Gastroesophageal sphincter (tissue), 4 donors: ENCODE data around the gene UBE2L6. TPM values are rescaled to one million over a fixed set of nuclear protein-coding genes. Genes with fewer than 3 reads are reported as not detected.

Experiments
- ATAC-seq: fragments of 150-250 bp; one replicate; pipeline ENCODE4 v1.9.1; 2016; ENCODE audit warnings: mild to moderate bottlenecking, moderate library complexity
- H3K27ac ChIP-seq, 4 donors: fragments of 200-600 bp; sonication (generic) in 3 of 4; 1 replicate in 3 of 4; 2 replicates in 1 of 4; pipeline ENCODE4 v1.5.1; 2016 to 2019
- H3K27me3 ChIP-seq: fragments of 200-600 bp; sonication (generic); one replicate; pipeline ENCODE4 v1.5.1; 2019
- H3K36me3 ChIP-seq, 2 donors: fragments of 200-600 bp; sonication (generic); one replicate each; pipeline ENCODE4 v1.5.1; 2019; ENCODE audit warnings: control low read depth in 1 of 2
- H3K4me1 ChIP-seq, 3 donors: fragments of 200-600 bp; sonication (generic); 1 replicate in 2 of 3; 2 replicates in 1 of 3; pipeline ENCODE4 v1.5.1; 2016 to 2019; ENCODE audit warnings: control low read depth in 2 of 3
- H3K4me3 ChIP-seq, 2 donors: fragments of 200-600 bp; sonication (generic); one replicate each; pipeline ENCODE4 v1.5.1; 2019; ENCODE audit warnings: mild to moderate bottlenecking in 1 of 2, moderate library complexity in 1 of 2
- H3K9me3 ChIP-seq, 3 donors: fragments of 200-600 bp; sonication (generic); one replicate each; pipeline ENCODE4 v1.5.1; 2017 to 2019; ENCODE audit warnings: control low read depth in 2 of 3
- EP300 ChIP-seq: sonication (generic); formaldehyde crosslinking; IDR thresholded peaks from one replicate; pipeline ENCODE4 v1.6.1; 2017; ENCODE audit warnings: antibody characterized with exemption, mild to moderate bottlenecking
- POLR2A ChIP-seq, 2 donors: fragments of 450-650 bp; IDR thresholded peaks; one replicate each; pipeline ENCODE4 v1.6.1; 2017; ENCODE audit warnings: antibody characterized with exemption in 2 of 2, mild to moderate bottlenecking in 2 of 2, moderate library complexity in 1 of 2
- POLR2AphosphoS5 ChIP-seq: sonication (generic); formaldehyde crosslinking; IDR thresholded peaks from one replicate; pipeline ENCODE4 v1.6.1; 2017; ENCODE audit warnings: antibody characterized with exemption
- WGBS, 2 donors: methylation state at CpG; one replicate each; pipeline ENCODE4 v1.1.5; 2018; ENCODE audit warnings: low coverage in 1 of 2; 5-methylcytosine and 5-hydroxymethylcytosine counted together
- total RNA-seq, 4 donors: library from RNA; depleted of rRNA; stranded (reverse); fragments of >200 nt; gene quantifications; one replicate each; pipeline ENCODE4 v1.1.0, GENCODE V29; 2016
- TF ChIP-seq, protein P1 (sequence below), 4 experiments: fragments of 200-600 bp in 2 of 4; fragments of 450-650 bp in 2 of 4; sonication (generic) in 1 of 4; IDR thresholded peaks; one replicate each; pipeline ENCODE4 v1.5.1; 2017 to 2019; ENCODE audit warnings: antibody characterized with exemption in 4 of 4, mild to moderate bottlenecking in 2 of 4, moderate library complexity in 2 of 4

UBE2L6 gene
- 10 to 100 TPM; 15.3 to 34.6 (median 28.3) TPM for total RNA-seq

DNA sequence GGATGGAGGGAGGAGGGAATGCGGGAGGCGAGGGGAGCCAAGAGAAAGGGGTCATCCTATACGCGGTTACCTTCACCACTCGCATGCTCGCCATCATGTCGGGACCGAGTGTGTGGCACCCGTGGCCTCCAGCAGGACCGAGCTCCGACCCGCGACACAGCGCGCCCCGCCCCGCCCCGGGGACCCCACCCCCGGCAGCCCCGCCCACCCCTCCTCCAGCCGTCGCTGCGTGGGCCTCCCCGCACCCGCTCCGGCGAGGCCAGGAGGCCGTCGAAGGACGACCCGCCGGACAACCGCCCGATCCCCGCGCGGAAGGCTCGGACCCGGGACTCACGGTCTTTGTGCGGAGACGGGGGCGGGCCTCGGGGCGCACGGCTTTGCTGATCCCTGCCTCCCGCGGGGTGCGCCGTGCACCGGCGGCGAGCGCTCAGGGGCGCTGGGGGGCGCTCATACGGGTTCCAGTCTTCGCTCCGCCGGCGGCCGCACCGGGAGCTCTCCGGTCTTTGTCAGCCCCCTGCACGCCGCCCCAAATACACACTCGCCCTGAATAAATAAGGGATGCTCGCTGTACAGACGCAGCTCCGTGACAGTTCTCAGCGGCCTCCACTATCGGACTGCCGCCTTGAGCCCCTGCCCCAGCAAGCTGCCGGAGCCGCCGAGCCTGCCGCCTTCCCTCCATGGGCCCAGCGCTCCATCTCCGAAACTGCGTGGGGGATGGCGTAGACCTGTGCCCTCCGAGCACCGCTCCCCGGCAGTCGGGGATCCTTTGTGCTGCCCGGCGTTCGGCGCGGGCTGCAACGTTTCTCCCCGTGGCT is at the start of gene UBE2L6:
TSS of gene UBE2L6 (minus strand) at position 158 of the 815 bp plus-strand sequence. CDS start at position 97, 61 bp downstream.
- peaks cover 3 to 37% (median 19%) of the 10 kb centered on the region in 3 donors for H3K4me1 ChIP-seq

DNA sequence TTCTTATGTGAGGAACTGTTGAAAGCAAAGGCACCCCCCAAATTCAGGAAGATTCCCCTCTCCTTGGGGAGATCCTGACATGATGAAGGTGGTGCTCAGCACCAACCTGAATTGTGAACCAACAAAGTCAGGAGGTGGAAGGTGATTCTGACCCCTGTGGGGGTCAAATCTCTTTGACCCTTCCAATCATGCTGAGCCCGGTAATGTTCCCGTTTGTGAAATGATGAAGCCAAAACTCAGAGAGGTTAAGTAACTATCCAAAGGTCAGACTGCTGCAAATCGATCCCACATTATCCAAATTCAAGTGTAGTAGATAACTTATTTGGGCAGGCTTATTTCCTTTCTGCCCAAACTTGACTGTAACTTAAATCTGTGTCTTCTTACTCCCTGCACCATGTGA is 49.1 kb upstream of the UBE2L6 start:
- WGBS, 2 donors = 51 to 55% methylated on average over 3 of the region's 3 CpGs
- TF ChIP-seq POLR2A (IDR thresholded peaks at IDR 0.05) = no peak
- no peak for TF ChIP-seq POLR2AphosphoS5
- TF ChIP-seq EP300 = no peak
- TF ChIP-seq, protein P1, sequence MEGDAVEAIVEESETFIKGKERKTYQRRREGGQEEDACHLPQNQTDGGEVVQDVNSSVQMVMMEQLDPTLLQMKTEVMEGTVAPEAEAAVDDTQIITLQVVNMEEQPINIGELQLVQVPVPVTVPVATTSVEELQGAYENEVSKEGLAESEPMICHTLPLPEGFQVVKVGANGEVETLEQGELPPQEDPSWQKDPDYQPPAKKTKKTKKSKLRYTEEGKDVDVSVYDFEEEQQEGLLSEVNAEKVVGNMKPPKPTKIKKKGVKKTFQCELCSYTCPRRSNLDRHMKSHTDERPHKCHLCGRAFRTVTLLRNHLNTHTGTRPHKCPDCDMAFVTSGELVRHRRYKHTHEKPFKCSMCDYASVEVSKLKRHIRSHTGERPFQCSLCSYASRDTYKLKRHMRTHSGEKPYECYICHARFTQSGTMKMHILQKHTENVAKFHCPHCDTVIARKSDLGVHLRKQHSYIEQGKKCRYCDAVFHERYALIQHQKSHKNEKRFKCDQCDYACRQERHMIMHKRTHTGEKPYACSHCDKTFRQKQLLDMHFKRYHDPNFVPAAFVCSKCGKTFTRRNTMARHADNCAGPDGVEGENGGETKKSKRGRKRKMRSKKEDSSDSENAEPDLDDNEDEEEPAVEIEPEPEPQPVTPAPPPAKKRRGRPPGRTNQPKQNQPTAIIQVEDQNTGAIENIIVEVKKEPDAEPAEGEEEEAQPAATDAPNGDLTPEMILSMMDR (IDR thresholded peaks at IDR 0.05) = no peak
- no peaks in the 10 kb centered on the region for H3K27me3 ChIP-seq
- no peaks in the 10 kb centered on the region for H3K4me1 ChIP-seq
- H3K27ac ChIP-seq = no peak overlapping the region
- H3K9me3 ChIP-seq = peaks cover 0 to 8% (median 0%) of the 10 kb centered on the region in 3 donors
- H3K4me3 ChIP-seq = no peak overlapping the region
- peaks cover 0 to 64% of the 10 kb centered on the region in 2 donors for H3K36me3 ChIP-seq
- ATAC-seq = no peak

More for the DNA sequence above, at the start of gene UBE2L6:
- Histone ChIP-seq H3K9me3 (no peaks in the 10 kb centered on the region), H3K36me3 (no peaks in the 10 kb centered on the region), H3K4me3 (peak within 1 kb of the TSS; percentile 43 to 78), H3K27me3 (no peaks in the 10 kb centered on the region), H3K27ac (peak within 1 kb of the TSS; percentile 1 to 89 (median 78))
- TF ChIP-seq EP300 (no peak), POLR2AphosphoS5 (peak; percentile 41)
- TF ChIP-seq, protein P1 (IDR thresholded peaks at IDR 0.05) = peak in 1 of 4 experiments; percentile 89
- 0% methylated on average over 10 of the region's 92 CpGs; no CpG with 5 or more reads in 1 of the 2 donors for WGBS, 2 donors
- peak; percentile 74 for ATAC-seq

DNA sequence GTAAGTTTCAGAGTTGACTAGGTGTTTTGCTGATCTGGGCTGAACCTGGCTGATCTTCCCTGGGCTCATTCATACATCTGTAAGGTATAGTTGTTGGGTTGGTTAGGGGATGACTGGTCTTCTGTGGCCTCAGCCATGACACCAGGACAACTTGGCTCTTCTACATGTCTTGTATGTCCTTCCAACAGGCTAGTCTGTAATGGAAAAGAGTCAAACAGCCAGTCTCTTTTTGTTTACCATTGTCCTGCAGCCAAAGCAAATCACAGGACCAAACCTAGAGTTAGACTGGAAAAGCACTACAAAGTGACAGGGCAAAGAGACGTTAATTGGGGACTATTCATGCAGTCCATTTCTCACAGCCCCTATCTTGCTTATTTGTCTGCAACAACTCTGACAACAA is 47.8 kb upstream of the UBE2L6 start:
- Histone ChIP-seq H3K36me3 (peaks cover 0 to 76% of the 10 kb centered on the region in 2 donors), H3K4me1 (no peaks in the 10 kb centered on the region), H3K4me3 (no peak overlapping the region), H3K27me3 (no peaks in the 10 kb centered on the region), H3K27ac (no peak overlapping the region), H3K9me3 (peaks cover 0 to 8% (median 0%) of the 10 kb centered on the region in 3 donors)
- TF ChIP-seq POLR2A (IDR thresholded peaks at IDR 0.05) (no peak), POLR2AphosphoS5 (no peak), EP300 (no peak)
- TF ChIP-seq, protein P1 (IDR thresholded peaks at IDR 0.05) = no peak
- WGBS, 2 donors = 40 to 78% methylated on average over 1 of the region's 1 CpG
- no peak for ATAC-seq

DNA sequence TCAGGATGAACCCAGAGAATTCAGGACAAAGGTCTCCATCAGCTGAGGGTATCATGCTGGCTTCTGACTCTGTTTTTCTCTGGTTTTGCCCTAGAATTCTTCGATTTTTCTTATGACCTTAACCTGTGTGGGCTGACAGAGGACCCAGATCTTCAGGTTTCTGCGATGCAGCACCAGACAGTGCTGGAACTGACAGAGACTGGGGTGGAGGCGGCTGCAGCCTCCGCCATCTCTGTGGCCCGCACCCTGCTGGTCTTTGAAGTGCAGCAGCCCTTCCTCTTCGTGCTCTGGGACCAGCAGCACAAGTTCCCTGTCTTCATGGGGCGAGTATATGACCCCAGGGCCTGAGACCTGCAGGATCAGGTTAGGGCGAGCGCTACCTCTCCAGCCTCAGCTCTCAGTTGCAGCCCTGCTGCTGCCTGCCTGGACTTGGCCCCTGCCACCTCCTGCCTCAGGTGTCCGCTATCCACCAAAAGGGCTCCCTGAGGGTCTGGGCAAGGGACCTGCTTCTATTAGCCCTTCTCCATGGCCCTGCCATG is 46.8 kb upstream of the UBE2L6 start:
- Histone ChIP-seq H3K9me3 (peaks cover 0 to 2% (median 0%) of the 10 kb centered on the region in 3 donors), H3K27ac (no peak overlapping the region), H3K36me3 (peaks cover 0 to 80% of the 10 kb centered on the region in 2 donors), H3K27me3 (no peaks in the 10 kb centered on the region), H3K4me1 (no peaks in the 10 kb centered on the region), H3K4me3 (no peak overlapping the region)
- 81% methylated on average over 3 of the region's 10 CpGs; no CpG with 5 or more reads in 1 of the 2 donors for WGBS, 2 donors
- no peak for TF ChIP-seq POLR2A (IDR thresholded peaks at IDR 0.05)
- no peak for TF ChIP-seq EP300
- TF ChIP-seq, protein P1 (IDR thresholded peaks at IDR 0.05) = no peak
- TF ChIP-seq POLR2AphosphoS5 = no peak
- no peak for ATAC-seq
